Activated B cell treated with CpG ODN at 0.5 μM for 24 hours (primary cell): ENCODE data around the gene INMT. TPM values are rescaled to one million over a fixed set of nuclear protein-coding genes. Genes with fewer than 3 reads are reported as not detected.

ENCODE experiments used
- ATAC-seq: fragments of 200-7000 bp; cut with Tn5 transposase; one replicate; pipeline ENCODE4 v1.10.0; 2021; ENCODE audit warnings: low read depth, mild to moderate bottlenecking, moderate library complexity
- CTCF ChIA-PET: fragments of 350-600 bp; sonication (Branson Sonifier 250); formaldehyde crosslinking; loops from one replicate; lab custom pipeline; 2021; ENCODE audit warnings: antibody characterized with exemption; lab: Charles Lee
- POLR2A ChIA-PET: fragments of 350-600 bp; sonication (Branson Sonifier 250); formaldehyde crosslinking; loops from one replicate; lab custom pipeline; 2021; ENCODE audit warnings: antibody characterized with exemption; lab: Charles Lee
- DNase-seq: peaks from one replicate; pipeline ENCODE4 v3.0.0; 2022
- H3K27ac Mint-ChIP-seq: one replicate; pipeline ENCODE4 v1.8.0; 2020; ENCODE audit warnings: mixed read lengths
- H3K27me3 Mint-ChIP-seq: one replicate; pipeline ENCODE4 v1.8.0; 2021; ENCODE audit warnings: mixed read lengths
- H3K36me3 Mint-ChIP-seq: one replicate; pipeline ENCODE4 v1.8.0; 2021; ENCODE audit warnings: low read depth, mixed read lengths
- H3K4me1 Mint-ChIP-seq: one replicate; pipeline ENCODE4 v1.8.0; 2021; ENCODE audit warnings: mixed read lengths
- H3K4me3 Mint-ChIP-seq: one replicate; pipeline ENCODE4 v1.8.0; 2020; ENCODE audit warnings: mild to moderate bottlenecking, mixed read lengths
- H3K9me3 Mint-ChIP-seq: one replicate; pipeline ENCODE4 v1.8.0; 2020; ENCODE audit warnings: mixed read lengths
- CTCF ChIP-seq: fragments of 200-600 bp; IDR thresholded peaks from one replicate; pipeline ENCODE4 v1.8.0; 2022; ENCODE audit warnings: antibody characterized with exemption, mild to moderate bottlenecking
- intact Hi-C: fragments of 100-400 bp; cut with micrococcal nuclease; formaldehyde crosslinking; loops from one replicate; pipeline ENCODE4 v1.15.1; 2024
- total RNA-seq: library from RNA; stranded (reverse); gene quantifications from 2 replicates; pipeline ENCODE4 v1.2.3, GENCODE V29; 2022

Gene INMT
- total RNA-seq, 1 donor from 2014 or later = 0.11 TPM

DNA sequence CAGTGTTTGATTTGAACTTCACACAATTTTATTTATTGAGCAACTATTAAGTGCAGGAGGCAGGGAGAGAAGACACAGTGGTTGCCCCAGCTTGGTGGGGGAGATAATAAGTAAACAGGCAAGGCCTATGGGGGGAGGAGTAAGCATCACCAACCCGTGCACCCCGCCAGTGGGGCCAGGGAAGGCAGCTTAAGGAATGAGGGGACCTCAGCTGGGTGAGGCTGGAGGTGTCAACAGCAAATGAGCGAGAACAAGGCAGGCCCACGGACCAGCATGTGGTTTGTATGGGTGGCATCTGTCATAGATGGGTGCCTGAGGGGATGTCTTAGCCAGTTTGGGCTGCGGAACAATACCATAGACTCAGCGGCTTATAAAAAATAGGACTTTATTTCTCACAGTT lies 45.6 kb upstream of the INMT start:
- ChIA-PET POLR2A (no interaction called here), CTCF (no interaction called here)
- no peak for ATAC-seq
- Mint-ChIP-seq H3K4me3 (no peak overlapping the region), H3K36me3 (no peaks in the 10 kb centered on the region), H3K9me3 (no peaks in the 10 kb centered on the region), H3K27me3 (peaks cover 10% of the 10 kb centered on the region), H3K4me1 (no peaks in the 10 kb centered on the region), H3K27ac (no peak overlapping the region)
- no peak for DNase-seq
- no peak for TF ChIP-seq CTCF
- intact Hi-C loops = no loop called here

DNA sequence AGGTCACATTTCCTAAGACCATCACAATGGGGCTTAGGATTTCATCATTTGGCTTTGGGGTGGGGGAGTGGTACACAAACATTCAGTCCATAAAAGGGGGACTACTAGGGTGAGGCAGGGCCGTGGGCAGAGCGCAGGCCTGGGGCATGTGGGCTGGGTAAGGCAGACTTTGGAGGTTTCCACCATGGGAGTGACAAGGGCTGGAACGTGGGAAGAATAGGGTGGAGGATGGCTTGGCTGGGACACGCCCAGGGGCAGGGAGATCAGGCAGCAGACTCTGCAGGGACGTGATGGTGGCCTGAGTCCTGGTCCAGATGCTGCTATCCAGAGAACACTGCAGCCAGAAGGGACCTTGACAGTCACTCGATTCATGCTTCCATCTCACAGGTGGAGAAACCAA lies 45.0 kb upstream of the INMT start:
- intact Hi-C loops = no loop called here
- no peaks in the 10 kb centered on the region for H3K36me3 Mint-ChIP-seq
- ATAC-seq (no peak), DNase-seq (no peak)
- CTCF ChIA-PET = no interaction called here
- no peaks in the 10 kb centered on the region for H3K4me1 Mint-ChIP-seq
- no peak overlapping the region for H3K4me3 Mint-ChIP-seq
- H3K27ac Mint-ChIP-seq = no peak overlapping the region
- POLR2A ChIA-PET = no interaction called here
- no peak for TF ChIP-seq CTCF
- H3K27me3 Mint-ChIP-seq = peaks cover 10% of the 10 kb centered on the region
- H3K9me3 Mint-ChIP-seq = no peaks in the 10 kb centered on the region

DNA sequence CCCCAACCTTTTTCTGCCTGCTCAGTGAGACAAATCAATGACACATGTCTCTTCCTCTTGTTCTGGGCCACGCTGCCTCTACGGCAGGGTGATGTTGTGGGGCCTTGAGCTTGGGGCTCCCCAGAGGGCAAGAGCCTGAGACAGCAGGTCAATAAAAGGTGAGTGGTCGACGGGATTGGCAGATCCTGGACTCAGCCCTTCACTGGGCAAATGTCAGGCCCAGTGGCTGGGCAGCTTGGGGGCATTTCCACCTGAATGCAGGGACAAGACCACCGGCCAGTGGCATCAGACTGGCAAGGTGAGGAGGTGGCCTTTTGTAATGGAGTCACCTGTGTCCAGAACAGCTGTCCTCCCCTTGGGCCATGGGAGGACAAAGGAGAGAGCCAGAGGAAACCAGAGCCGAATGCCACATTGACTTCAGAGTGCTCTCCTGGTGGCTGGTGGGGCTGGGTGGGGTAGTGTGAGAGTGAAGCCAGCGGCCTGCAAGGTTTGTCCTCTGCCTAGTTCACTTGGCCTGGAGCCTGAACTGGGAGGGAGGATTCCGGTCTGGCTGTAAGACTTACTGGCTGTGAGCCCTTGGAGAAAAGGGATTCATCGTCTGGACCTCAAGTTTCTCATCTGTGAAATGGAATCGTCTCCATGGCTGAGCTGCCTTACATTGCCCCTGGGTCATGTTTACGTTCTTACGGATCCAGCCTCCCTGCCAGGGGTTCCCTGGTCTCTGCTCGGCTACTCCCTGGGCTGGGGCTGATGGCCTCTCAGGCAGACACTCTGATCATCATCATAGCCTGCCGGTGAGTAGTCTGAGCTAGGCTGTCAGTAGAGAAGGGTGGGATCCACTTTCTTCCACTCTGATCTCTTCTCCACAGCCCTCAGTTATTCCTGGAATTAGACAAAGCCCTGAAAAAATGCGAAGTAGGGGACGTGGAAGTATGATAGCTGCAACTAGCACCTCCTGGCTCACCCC lies 44.3 kb upstream of the INMT start:
- POLR2A ChIA-PET = no interaction called here
- no peak overlapping the region for H3K27ac Mint-ChIP-seq
- H3K36me3 Mint-ChIP-seq = no peaks in the 10 kb centered on the region
- no peaks in the 10 kb centered on the region for H3K4me1 Mint-ChIP-seq
- intact Hi-C loops = no loop called here
- no peaks in the 10 kb centered on the region for H3K9me3 Mint-ChIP-seq
- CTCF ChIA-PET = interaction anchor here (0.6 kb wide), 1 partner anchor 33 kb away, joined by 3 read pairs; no protein-coding TSS in a partner anchor
- TF ChIP-seq CTCF = no peak
- DNase-seq = no peak
- peaks cover 10% of the 10 kb centered on the region for H3K27me3 Mint-ChIP-seq
- H3K4me3 Mint-ChIP-seq = no peak overlapping the region
- ATAC-seq = no peak

DNA sequence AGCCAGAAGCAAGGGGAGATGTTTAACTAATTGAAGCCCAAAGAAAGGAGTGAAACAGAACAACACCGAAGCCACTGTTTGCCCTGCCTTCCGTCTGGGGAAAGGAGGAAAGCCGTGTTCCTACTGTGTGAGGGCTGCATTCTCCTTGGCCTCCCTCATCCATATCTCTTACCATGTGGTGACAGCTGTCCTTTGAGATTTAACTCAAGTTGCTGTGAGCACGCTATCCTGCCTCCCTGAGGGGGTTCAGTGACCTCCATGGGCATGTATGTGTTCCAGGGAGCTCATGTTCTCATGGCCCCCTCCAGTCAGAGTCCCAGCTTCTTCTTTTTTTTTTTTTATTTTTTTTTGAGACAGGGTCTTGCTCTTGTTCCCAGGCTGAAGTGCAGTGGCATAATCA lies 43.5 kb upstream of the INMT start:
- DNase-seq (no peak), ATAC-seq (no peak)
- peaks cover 10% of the 10 kb centered on the region for H3K27me3 Mint-ChIP-seq
- H3K9me3 Mint-ChIP-seq = no peaks in the 10 kb centered on the region
- H3K4me3 Mint-ChIP-seq = no peak overlapping the region
- POLR2A ChIA-PET = no interaction called here
- no peak for TF ChIP-seq CTCF
- H3K27ac Mint-ChIP-seq = no peak overlapping the region
- no peaks in the 10 kb centered on the region for H3K4me1 Mint-ChIP-seq
- no peaks in the 10 kb centered on the region for H3K36me3 Mint-ChIP-seq
- CTCF ChIA-PET = interaction anchor here (0.6 kb wide), 1 partner anchor 32 kb away, joined by 3 read pairs; no protein-coding TSS in a partner anchor
- intact Hi-C loops = no loop called here

GRCh38 chr7:30708983-30709382 lies 43.0 kb upstream of the INMT start:
- H3K9me3 Mint-ChIP-seq = no peaks in the 10 kb centered on the region
- no peak for TF ChIP-seq CTCF
- H3K4me3 Mint-ChIP-seq = no peak overlapping the region
- peaks cover 10% of the 10 kb centered on the region for H3K27me3 Mint-ChIP-seq
- no peaks in the 10 kb centered on the region for H3K4me1 Mint-ChIP-seq
- DNase-seq = no peak
- CTCF ChIA-PET = no interaction called here
- no peaks in the 10 kb centered on the region for H3K36me3 Mint-ChIP-seq
- ATAC-seq = no peak
- POLR2A ChIA-PET = no interaction called here
- H3K27ac Mint-ChIP-seq = no peak overlapping the region
- intact Hi-C loops = no loop called here
